ENCODE measurements around the gene ACOX3.
"Not testable (repeated sequence)": the region's sequence is repeated elsewhere in the genome, so short reads cannot be mapped to it uniquely, and the experiment has no call there.

ACOX3 gene

DNA sequence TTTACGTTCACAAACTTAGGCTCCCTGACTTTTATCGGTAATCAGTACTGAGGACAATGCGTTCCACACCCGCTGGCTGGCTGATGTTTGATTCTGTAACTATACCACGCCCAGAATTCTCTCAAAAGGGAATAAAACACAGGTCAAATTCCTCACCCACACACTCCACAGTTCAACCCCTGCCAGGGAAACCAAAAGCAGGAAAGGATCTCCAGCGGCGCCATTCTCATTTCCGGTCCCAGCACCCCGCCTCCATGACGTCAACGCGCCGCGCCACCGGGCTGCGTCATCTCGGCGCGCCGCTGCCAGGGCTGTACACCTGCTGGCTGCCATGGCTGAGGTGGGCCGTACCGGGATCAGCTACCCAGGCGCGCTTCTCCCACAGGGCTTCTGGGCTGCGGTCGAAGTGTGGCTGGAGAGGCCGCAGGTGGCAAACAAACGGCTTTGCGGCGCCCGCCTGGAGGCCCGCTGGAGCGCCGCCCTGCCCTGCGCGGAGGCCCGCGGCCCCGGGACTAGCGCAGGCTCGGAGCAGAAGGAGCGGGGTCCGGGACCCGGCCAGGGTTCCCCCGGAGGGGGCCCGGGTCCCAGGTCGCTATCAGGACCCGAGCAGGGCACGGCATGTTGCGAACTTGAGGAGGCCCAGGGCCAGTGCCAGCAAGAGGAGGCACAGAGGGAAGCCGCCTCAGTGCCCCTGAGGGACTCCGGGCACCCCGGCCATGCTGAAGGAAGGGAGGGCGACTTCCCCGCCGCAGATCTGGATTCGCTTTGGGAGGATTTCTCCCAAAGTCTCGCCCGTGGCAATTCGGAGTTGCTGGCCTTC, at the start of gene ACOX3, which contains the start of gene TRMT44:
ACOX3 (minus strand) TSS at position 232 of the 820 bp plus-strand sequence. CDS start 24,202 bp downstream, outside the sequence.
TRMT44 (plus strand) TSS at position 286 of the 820 bp plus-strand sequence; CDS start at position 332, 46 bp downstream.
- peak; percentile 95 for DNase-seq

GRCh38 chr4:8488791-8489369, 48.4 kb upstream of the ACOX3 start:
- DNase-seq, result no peak

- not testable (repeated sequence) for DNase-seq
Observed at GRCh38 chr4:8486643-8487042, 46.1 kb upstream of the ACOX3 start.

GRCh38 chr4:8480221-8480620, 39.7 kb upstream of the ACOX3 start:
- no peak for DNase-seq

GRCh38 chr4:8478801-8479744, 38.5 kb upstream of the ACOX3 start:
- peak; percentile 5 for DNase-seq

DNA sequence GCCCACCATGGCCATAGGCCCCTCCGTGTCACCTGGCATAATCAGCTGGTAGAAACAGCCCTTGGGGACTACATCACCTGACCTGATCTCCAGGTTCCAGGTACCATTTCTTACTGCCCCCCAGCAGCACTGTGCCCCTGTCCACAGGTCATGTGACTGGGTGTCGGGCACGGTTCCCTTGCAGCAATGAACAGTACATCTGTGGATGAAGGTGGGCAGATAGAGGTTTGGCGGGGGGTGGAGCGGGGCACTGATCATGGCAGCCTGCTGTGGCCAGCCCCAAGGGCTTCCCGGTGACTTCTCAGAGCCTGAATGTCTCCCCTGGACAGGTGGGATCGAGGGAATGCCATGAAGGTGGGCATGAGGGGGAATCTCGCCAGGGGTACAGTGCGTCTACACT, 37.8 kb upstream of the ACOX3 start:
- DNase-seq, result no peak

DNA sequence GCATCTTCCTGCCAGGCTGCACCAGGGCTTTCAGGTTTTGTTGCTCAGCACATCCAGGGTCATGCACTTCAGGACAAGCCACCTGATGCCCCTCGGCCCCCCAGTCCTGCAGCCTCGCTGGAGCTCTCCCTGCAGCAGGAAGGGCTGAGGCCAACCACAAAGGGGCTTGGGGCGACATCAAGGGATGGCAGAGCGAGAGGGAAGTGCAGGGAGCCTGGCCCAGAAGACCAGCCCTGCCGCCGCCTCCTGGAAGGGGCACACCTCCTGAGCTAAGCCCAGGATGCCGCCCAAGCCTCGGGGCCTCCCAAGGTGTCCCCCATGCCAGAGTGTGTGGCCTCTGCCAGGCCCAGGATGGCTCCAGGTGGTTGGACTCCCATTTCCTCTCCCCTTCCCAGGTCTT, 37.2 kb upstream of the ACOX3 start:
- no peak for DNase-seq

- DNase-seq, result no peak
Observed at GRCh38 chr4:8477095-8477635, 36.6 kb upstream of the ACOX3 start.

- no peak for DNase-seq
Observed at GRCh38 chr4:8475751-8476575, 35.4 kb upstream of the ACOX3 start.

GRCh38 chr4:8474856-8475255, 34.3 kb upstream of the ACOX3 start:
- DNase-seq, result no peak

- no peak for DNase-seq
Observed at GRCh38 chr4:8473920-8474590, 33.5 kb upstream of the ACOX3 start.

DNA sequence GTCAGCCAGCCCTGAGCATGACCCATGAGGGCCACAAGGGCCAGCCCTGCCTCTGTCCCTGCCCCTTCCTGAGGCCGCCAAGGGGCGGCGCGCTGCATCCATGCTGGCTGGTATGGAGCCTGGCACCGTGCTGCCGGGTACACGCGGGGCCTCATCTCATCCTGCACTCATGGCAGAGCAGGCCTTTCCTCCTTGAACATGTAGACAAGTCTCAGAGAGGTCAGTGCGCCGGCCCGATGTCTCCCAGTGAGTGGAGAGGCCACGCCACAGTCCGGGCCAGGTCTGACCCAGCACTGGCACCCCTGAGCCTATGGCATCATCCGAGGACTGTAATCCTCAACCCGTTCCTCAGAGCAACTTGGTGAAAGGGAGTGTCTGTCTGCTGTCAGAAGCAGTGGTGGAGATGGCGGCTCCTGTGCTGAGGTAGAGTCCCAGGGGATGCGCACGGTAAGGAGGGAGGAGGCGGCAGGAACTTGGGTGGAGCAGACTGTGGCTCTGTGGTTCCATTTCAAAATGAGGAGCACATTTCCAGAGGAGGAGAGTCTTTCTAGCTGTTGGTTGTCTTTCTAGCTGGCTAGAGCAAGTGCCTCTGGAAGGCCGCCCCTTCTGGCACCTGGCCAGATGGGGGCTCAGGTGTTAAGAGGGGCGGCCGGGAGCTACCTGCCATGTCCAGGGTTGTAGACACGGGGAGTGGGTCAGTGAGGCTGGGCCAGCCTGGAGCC, 32.8 kb upstream of the ACOX3 start:
- DNase-seq, result no peak

- no peak for DNase-seq
Observed at GRCh38 chr4:8472689-8473197, 32.2 kb upstream of the ACOX3 start.

DNA sequence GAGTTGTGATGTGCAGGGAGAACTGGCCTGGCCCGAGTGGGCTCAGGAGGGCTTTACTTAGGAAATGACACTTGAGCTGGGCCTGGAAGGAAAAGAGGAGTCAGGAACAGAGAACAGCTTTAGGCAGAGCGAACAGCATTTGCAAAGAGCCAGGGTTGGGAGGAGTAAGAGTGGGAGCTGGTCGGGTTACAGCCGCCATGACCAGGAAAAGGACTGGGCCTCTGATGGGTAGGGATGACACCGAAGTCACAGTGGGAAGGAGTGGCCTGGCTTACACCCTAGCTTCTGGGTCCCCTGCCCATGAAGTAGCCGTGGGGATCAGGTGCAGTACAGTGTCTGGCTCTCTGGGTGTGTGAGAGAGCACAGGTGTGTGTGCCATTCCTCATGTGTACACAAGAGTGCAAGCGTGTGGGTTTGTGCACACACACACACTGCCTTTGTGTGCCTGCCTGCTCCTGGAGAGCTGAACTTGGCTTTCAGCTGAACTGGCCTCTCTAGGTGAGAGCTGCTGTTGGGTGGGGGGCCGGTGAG, 31.7 kb upstream of the ACOX3 start:
- DNase-seq, result no peak

GRCh38 chr4:8471211-8471875, 30.8 kb upstream of the ACOX3 start:
- no peak for DNase-seq

DNA sequence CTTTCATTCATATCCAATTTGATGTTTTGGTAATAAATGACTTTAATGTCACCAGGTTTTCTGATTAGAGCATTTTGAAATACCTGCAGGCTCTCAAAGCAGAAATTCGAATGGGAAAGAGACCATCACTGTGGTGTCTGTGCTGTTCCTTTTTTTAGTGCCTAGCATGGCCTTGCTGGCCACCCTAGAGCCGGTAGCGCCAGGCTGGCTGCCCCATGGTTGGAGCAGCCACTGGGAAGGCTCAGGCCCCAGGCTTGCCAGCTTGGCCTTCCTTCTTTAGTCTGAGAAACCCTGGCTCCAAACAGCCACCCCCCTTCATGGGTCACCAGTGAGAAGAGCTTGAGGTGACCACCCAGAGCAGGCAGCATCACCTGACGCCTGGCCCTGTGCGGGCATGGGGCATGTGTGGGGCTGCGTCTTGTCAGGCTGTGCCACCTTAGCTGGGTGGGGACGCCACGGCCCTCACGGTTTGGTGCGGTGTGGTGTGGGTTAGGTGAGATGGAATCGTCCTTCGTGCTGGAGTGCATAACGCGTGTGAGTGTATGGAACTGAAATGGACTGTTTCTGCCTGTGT, 30.0 kb upstream of the ACOX3 start:
- no peak for DNase-seq

GRCh38 chr4:8469550-8469949, 29.0 kb upstream of the ACOX3 start:
- no peak for DNase-seq

- peak; percentile 65 for DNase-seq
Observed at GRCh38 chr4:8468746-8469535, 28.4 kb upstream of the ACOX3 start.
